HCT116 (cell line): Measurements from ENCODE around the gene SPATA31D3.

Experiments used
- CEBPB ChIP-seq: IDR thresholded peaks from 2 replicates; pipeline ENCODE4 v1.6.1; 2012; ENCODE audit warnings: low read depth
- CTCF ChIP-seq, 3 experiments: fragments of 200-600 bp in 1 of 3; sonication (generic) in 1 of 3; IDR thresholded peaks in 2 of 3; conservative IDR thresholded peaks in 1 of 3; 2 replicates each; pipeline ENCODE4 v1.5.1; 2012 to 2017; ENCODE audit warnings: low read depth in 2 of 3, low read length in 2 of 3, antibody characterized with exemption in 1 of 3, borderline replicate concordance in 1 of 3, control low read depth in 1 of 3, mild to moderate bottlenecking in 1 of 3, mixed read lengths in 1 of 3, mixed run types in 1 of 3, moderate library complexity in 1 of 3; ENCODE audit not compliant: insufficient read depth in 1 of 3
- EGR1 ChIP-seq: IDR thresholded peaks from 2 replicates; pipeline ENCODE4 v1.6.1; 2012; ENCODE audit warnings: low read depth
- MAX ChIP-seq: IDR thresholded peaks from 2 replicates; pipeline ENCODE4 v1.6.1; 2012
- POLR2A ChIP-seq: IDR thresholded peaks from 2 replicates; pipeline ENCODE4 v1.7.0; 2011; ENCODE audit warnings: borderline replicate concordance; ENCODE audit not compliant: insufficient read depth, insufficient read length; ENCODE audit errors: extremely low read depth
- POLR2AphosphoS5 ChIP-seq: IDR thresholded peaks from 2 replicates; pipeline ENCODE4 v1.6.1; 2011; ENCODE audit warnings: mild to moderate bottlenecking, low read depth, low read length, moderate library complexity
- RAD21 ChIP-seq: IDR thresholded peaks from 2 replicates; pipeline ENCODE4 v1.6.1; 2012; ENCODE audit warnings: low read depth, mild to moderate bottlenecking
- SIN3A ChIP-seq: IDR thresholded peaks from 2 replicates; pipeline ENCODE4 v1.6.1; 2012; ENCODE audit warnings: low read depth
- SP1 ChIP-seq: IDR thresholded peaks from 2 replicates; pipeline ENCODE4 v1.6.1; 2012; ENCODE audit warnings: low read depth
- SRF ChIP-seq: IDR thresholded peaks from 2 replicates; pipeline ENCODE4 v1.6.1; 2012; ENCODE audit warnings: low read depth
- TCF7L2 ChIP-seq: IDR thresholded peaks from 2 replicates; pipeline ENCODE4 v1.7.0; 2011; ENCODE audit warnings: borderline replicate concordance, inconsistent platforms; ENCODE audit not compliant: insufficient read depth, insufficient read length; ENCODE audit errors: extremely low read depth
- YY1 ChIP-seq: IDR thresholded peaks from 2 replicates; pipeline ENCODE4 v1.6.1; 2011; ENCODE audit warnings: low read length, low read depth, moderate library complexity, mild to moderate bottlenecking; ENCODE audit not compliant: insufficient replicate concordance; ENCODE audit errors: extremely low read depth
- ZBTB33 ChIP-seq: IDR thresholded peaks from 2 replicates; pipeline ENCODE4 v1.6.1; 2011; ENCODE audit warnings: mild to moderate bottlenecking, low read length, moderate library complexity; ENCODE audit not compliant: insufficient replicate concordance; ENCODE audit errors: extremely low read depth

DNA sequence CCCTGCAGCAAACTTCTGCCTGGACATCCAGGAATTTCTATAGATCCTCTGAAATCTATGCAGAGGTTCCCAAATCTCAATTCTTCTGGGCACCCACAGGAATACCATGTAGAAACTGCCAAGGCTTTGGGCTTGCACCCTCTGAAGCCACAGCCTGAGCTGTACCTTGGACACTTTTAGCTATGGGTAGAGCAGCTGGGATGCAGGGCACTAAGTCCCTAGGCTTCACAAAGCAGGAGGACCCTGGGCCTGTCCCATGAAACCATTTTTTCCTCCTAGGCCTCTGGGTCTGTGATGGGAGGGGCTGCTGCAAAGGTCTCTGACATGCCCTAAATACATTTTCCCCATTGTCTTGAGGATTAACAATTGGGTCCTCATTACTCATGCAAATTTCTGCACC lies 12.3 kb downstream of the SPATA31D3 start:
- no peak for TF ChIP-seq CTCF (IDR thresholded peaks at IDR 0.05 in 2 of 3, conservative IDR thresholded peaks at IDR 0.05 in 1 of 3; ENCODE audit: borderline replicate concordance in 1 of 3, insufficient read depth in 1 of 3, low read depth in 2 of 3, low read length in 2 of 3)
- no peak for TF ChIP-seq POLR2AphosphoS5
- no peak for TF ChIP-seq CEBPB
- TF ChIP-seq POLR2A = no peak
- no peak for TF ChIP-seq SRF
- no peak for TF ChIP-seq ZBTB33
- no peak for TF ChIP-seq SIN3A
- no peak for TF ChIP-seq RAD21
- TF ChIP-seq MAX = no peak
- no peak for TF ChIP-seq YY1
- no peak for TF ChIP-seq SP1
- no peak for TF ChIP-seq TCF7L2
- no peak for TF ChIP-seq EGR1
